HG03442 (cell line): Measurements from ENCODE around the gene KIRREL1.

ENCODE experiments used
- ATAC-seq: cut with Tn5 transposase; IDR thresholded peaks from one replicate; pipeline ENCODE4 v1.9.1; 2021; ENCODE audit warnings: mild to moderate bottlenecking, moderate library complexity; ENCODE audit not compliant: unreplicated experiment

Gene KIRREL1

DNA sequence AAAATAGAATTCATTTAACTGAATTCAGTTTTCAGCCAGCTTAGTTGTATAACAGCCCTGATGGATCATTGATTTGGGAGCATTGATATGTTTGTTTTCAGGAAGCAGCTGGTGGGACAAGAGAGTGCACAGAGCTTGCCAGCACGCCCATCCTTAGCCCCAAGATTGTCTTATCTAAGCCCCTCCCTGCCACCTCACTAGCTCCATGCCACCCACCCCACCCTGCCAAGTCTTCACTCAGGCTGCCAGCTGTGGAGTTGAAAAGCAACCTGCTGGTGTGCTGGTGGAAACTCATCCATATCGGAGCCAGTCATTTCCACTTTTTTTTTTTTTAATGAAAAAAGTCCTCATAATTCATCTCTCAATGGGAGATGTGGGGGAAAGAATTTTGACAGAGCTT lies 11.8 kb downstream of the KIRREL1 start:
- no peak for ATAC-seq

DNA sequence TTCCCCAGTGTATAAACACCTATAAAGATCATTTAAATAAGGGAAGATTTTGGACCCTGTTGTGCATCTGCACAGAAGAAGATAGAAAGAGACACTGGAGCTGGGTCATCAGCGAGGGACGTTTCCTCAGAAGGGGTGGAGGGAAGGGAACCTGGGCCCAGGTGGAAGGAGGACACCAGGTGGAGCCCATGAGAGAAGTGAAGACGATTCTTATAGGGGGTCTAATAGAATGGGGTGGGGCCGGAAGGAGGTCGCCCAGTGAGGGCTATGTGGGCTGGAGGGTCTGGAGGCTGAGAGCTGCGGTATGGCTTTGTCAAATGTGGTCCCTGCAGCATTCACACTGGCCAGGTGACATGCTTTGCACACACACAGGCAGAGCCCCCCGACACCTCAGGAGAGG lies 13.7 kb downstream of the KIRREL1 start:
- ATAC-seq, result no peak

DNA sequence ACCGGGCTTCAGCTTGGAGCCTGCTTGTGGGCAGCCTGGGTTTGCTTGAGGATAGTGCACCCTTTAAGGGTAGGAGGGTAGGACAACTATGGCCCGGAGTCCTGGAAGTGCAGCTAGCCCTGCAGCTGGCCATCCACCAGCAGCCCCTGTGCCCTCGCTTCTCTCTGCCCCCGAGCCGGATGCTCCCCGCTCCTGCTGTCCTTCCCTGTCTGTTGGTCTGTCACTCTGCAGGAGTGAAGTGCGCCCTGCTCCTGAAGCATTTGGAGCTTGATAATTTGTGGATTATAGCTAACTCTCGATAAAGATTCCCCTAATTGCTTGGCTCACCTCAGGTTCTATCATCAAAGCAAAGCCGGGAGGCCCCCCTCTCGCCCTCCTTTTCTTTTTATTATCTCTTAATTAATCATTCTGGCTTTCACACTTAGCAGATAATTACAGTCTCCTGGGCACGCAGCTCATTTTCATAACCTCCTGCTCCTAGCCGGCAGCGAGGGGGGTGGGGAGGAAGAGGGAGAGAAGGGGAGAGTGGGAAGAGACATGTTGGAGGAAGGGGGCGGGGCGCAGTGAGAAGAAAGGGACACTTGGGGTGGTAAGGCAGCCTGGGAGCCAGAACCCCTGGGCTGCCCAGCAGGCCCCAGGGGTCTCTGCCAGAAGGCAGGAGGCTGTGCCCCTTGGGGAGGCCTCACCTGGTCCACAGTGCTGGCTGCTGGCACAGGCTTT lies 14.4 kb downstream of the KIRREL1 start:
- no peak for ATAC-seq

DNA sequence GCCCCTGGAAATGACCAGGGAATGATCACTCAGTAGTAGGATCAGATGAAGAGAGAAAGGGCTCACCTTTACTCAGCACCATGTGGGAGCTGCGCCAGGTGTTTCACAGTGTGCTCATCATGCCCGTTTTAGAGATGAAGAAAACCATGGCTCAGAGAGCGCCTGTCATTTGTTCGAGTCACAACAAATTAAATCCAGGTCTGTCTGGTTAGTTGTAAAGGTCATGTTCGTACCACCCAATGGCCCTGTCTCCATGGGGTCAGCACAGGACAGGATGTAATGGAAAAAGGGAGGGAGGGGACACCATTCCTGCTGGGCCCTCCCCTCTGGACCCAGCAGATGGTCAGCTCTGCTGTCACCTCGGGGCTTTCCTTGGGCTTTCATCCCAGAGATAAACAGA lies 15.2 kb downstream of the KIRREL1 start:
- no peak for ATAC-seq

- no peak for ATAC-seq
Observed at GRCh38 chr1:158011714-158012113, 18.3 kb downstream of the KIRREL1 start.

GRCh38 chr1:158013840-158014730 lies 20.6 kb downstream of the KIRREL1 start:
- ATAC-seq, result no peak

GRCh38 chr1:158014731-158015320 lies 21.4 kb downstream of the KIRREL1 start:
- ATAC-seq, result no peak

GRCh38 chr1:158016651-158017335 lies 23.3 kb downstream of the KIRREL1 start:
- ATAC-seq, result no peak

DNA sequence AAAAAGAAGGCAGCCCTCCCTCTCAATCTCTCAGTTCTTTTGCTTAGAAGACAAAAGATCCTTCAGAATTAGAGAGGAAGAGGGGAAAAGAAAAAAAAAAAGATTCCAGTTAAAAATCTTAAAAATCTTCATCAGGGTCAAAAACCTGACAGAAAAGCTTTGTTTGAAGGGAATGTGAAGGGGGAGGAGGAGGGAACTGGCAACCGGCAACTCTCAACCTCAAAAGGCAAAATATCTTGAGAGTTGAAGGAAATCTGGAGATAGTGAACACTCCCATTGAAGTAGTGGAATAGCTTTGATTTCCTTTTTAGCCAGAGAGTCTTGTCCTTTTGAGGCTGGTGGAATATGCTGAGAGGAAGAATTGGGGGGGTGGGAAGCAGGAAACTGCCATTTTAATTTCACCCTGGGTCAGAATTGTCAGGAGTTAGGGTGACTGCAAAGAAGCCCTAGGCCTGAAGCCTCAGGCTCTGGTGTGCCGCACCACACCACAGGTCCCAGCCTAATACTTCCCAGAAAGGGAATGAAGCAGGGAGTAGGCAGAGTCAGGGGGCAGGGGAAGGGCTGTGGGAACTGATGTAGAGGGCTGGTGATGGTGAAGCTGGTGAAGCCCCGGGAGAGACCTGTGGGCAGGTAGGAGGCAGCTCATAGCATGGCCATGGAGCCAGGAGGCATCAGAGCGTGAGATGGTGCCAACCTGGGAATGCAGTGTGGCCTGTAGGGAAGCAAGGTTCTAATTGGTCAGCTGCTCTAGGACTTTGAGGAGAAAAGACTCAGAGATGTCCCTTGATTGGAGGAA lies 24.6 kb downstream of the KIRREL1 start:
- no peak for ATAC-seq

DNA sequence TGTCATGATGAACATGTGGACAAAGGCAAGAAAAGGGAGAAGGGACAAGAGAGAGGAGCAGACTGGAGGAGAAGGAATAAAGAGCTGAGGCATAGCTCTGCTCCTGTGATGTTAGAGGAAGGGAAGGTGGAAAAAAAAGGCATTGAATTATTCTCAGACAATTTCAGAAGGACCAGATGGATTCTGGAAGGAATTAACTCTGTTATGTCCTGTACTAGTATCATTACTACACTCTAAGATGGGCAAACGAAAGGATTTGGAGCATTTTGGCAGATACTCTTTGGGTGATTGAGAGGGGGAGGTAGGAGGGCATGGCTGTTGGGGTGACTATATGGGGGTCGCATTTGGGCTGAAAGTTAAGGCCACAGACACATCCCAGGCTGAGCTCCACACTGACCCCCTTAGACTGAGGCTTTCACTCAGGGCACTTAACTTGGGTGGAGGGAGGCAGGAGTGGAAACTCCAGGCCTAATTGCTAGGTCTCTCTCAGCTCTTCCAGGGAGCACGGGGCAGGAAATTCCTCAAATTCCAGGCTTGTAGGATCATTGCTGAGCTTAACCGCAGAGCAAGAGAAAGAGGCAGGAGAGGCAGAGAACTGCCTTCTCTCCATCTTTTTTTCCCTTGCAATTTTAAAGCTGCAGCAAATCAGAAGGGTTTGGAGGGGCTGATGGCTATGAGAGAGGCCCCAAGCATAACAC lies 25.9 kb downstream of the KIRREL1 start:
- ATAC-seq, result no peak

GRCh38 chr1:158020259-158020885 lies 26.9 kb downstream of the KIRREL1 start:
- ATAC-seq, result no peak

DNA sequence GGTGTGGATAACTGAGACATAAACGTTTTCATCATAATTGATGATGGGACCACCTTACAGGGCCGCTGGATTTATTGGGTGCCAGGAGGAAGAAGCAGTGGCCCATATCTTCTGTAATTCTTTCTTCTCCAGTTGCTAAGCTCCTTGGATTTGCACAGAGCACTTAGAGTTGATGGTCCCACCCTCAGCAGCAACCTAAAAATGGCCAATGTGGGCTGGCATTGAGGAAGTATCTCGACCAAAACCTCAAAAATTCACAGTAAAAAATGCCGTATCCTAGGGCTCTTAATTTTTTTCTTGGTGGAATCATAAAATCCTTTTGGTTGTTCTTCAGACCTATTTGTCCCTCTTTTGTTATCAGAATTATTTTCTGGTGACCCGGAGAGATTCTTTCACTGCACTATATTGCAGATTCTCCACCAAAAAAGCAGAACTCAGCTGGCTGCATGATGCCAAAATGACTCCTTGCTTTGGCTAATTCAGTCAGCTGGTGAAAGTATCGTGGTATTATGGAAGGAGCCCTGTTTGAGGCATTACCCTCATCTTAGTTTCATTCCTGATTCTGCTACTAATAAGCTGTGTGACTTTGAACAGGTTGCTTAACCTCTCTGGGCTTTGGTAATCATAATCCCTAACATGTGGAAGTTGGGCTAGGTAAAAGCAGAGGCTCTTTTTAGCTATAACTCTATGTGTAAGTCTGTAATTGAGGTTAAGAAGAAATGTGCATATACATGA lies 27.6 kb downstream of the KIRREL1 start:
- no peak for ATAC-seq

- no peak for ATAC-seq
Observed at GRCh38 chr1:158021721-158022120, 28.3 kb downstream of the KIRREL1 start.

GRCh38 chr1:158022554-158023312 lies 29.3 kb downstream of the KIRREL1 start:
- ATAC-seq, result no peak

DNA sequence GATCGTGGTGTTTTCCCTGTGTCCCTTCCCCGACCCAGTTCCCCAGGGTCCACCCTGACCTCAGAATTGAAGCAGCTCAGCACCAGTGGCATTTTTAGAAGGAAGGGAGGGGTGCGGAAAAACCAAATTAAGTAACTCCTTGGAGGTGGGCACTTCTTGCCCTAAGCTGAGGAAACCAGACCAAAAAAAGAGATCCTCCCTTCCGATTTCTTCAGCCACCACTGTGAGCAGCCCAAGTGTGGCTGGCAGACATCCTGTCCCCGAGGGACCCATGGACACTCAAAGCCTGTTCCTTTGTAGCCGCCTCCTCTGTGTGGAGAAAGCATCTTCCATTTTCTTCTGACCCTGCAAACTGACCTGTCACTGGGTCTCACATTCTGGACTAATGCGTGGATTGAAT lies 31.3 kb downstream of the KIRREL1 start:
- ATAC-seq, result no peak

- ATAC-seq, result no peak
Observed at GRCh38 chr1:158025576-158026230, 32.3 kb downstream of the KIRREL1 start.

GRCh38 chr1:158026651-158027050 lies 33.2 kb downstream of the KIRREL1 start:
- ATAC-seq, result no peak
